Prostate gland (tissue), 2 donors: ENCODE data around the gene CREBZF. TPM values are rescaled to one million over a fixed set of nuclear protein-coding genes. Genes with fewer than 3 reads are reported as not detected.

Experiments
- DNase-seq: peaks from one replicate; pipeline ENCODE4 v3.0.0-alpha.2; 2019; ENCODE audit warnings: low spot score
- H3K27ac ChIP-seq, 2 donors: fragments of 200-600 bp; sonication (generic); 2 replicates each; pipeline ENCODE4 v1.5.1; 2017 to 2019
- H3K27me3 ChIP-seq: fragments of 200-600 bp; sonication (generic); replicated peaks from 2 replicates; pipeline ENCODE4 v1.5.1; 2019; ENCODE audit not compliant: insufficient read depth
- H3K36me3 ChIP-seq, 2 donors: fragments of 200-600 bp; sonication (generic); 1 replicate in 1 of 2; 2 replicates in 1 of 2; pipeline versions ENCODE4 v1.5.1 to v1.8.1; 2017 to 2019
- H3K4me1 ChIP-seq: fragments of 200-600 bp; sonication (generic); replicated peaks from 2 replicates; pipeline ENCODE4 v1.5.1; 2019
- H3K4me3 ChIP-seq, 2 donors: fragments of 200-600 bp; sonication (generic); 2 replicates each; pipeline ENCODE4 v1.5.1; 2017 to 2019
- H3K9me3 ChIP-seq: fragments of 200-600 bp; sonication (generic); 2 replicates; pipeline ENCODE4 v1.5.1; 2017
- POLR2A ChIP-seq: fragments of 450-650 bp; IDR thresholded peaks from one replicate; pipeline ENCODE4 v1.6.1; 2016; ENCODE audit warnings: antibody characterized with exemption, mild to moderate bottlenecking
- POLR2AphosphoS5 ChIP-seq: sonication (generic); formaldehyde crosslinking; IDR thresholded peaks from one replicate; pipeline ENCODE4 v1.6.1; 2017; ENCODE audit warnings: antibody characterized with exemption
- WGBS: methylation state at CpG from one replicate; pipeline ENCODE4 v1.1.5; 2018; 5-methylcytosine and 5-hydroxymethylcytosine counted together
- intact Hi-C: fragments of 100-400 bp; cut with DNase I; formaldehyde crosslinking; loops from one replicate; pipeline ENCODE4 v1.14.2; 2022
- total RNA-seq, 2 donors: library from RNA; depleted of rRNA; stranded (reverse); fragments of >200 nt; gene quantifications; one replicate each; pipeline ENCODE4 v1.1.0, GENCODE V29; 2016
- TF ChIP-seq, protein P1 (sequence below), 4 experiments: fragments of 200-600 bp in 2 of 4; fragments of 450-650 bp in 2 of 4; sonication (generic) in 2 of 4; IDR thresholded peaks; 1 replicate in 3 of 4; 2 replicates in 1 of 4; pipeline ENCODE4 v1.5.1; 2016 to 2019; ENCODE audit warnings: antibody characterized with exemption in 4 of 4, mild to moderate bottlenecking in 2 of 4, moderate library complexity in 2 of 4

CREBZF gene
- total RNA-seq, 2 donors from 2014 or later, result 50.2 to 89.5 TPM

DNA sequence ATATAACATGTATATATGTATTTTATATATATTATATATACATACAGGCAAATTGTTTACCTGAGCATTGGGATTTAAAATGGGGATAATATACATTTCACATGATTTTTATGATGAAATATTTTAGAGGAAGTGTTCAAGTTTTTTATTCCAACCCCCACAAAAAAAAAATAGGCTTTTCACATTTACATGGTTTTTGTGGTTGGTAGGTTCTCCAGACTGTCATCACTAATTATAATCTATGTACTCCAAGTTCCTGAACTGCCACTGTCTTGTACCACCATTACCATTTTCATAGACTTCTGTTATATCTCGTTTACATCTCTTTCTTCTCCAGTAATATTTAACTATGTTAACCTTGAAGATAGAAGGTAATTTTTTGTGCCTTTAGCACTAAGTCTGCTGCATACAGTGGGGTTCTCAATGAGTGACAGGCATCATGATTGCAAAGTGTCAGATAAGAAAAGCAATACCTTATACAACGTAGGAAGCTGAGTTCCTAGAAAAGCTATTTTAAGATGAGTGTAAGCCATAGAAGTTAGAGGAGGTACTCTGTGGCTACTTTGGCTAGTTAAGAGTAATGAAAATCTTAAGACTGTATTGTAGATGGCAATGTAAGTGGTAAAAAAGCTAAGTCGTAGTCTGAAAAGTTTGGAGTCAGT, 12.0 kb downstream of the CREBZF start:
- no peaks in the 10 kb centered on the region for H3K9me3 ChIP-seq
- TF ChIP-seq POLR2AphosphoS5 (no peak), POLR2A (no peak)
- TF ChIP-seq, protein P1, sequence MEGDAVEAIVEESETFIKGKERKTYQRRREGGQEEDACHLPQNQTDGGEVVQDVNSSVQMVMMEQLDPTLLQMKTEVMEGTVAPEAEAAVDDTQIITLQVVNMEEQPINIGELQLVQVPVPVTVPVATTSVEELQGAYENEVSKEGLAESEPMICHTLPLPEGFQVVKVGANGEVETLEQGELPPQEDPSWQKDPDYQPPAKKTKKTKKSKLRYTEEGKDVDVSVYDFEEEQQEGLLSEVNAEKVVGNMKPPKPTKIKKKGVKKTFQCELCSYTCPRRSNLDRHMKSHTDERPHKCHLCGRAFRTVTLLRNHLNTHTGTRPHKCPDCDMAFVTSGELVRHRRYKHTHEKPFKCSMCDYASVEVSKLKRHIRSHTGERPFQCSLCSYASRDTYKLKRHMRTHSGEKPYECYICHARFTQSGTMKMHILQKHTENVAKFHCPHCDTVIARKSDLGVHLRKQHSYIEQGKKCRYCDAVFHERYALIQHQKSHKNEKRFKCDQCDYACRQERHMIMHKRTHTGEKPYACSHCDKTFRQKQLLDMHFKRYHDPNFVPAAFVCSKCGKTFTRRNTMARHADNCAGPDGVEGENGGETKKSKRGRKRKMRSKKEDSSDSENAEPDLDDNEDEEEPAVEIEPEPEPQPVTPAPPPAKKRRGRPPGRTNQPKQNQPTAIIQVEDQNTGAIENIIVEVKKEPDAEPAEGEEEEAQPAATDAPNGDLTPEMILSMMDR (IDR thresholded peaks at IDR 0.05), result no peak
- DNase-seq, result no peak
- no peaks in the 10 kb centered on the region for H3K36me3 ChIP-seq
- 62% methylated on average over 3 of the region's 3 CpGs for WGBS
- no peak overlapping the region for H3K4me3 ChIP-seq
- intact Hi-C loops, result no loop called here
- H3K4me1 ChIP-seq, result no peaks in the 10 kb centered on the region
- H3K27me3 ChIP-seq, result no peaks in the 10 kb centered on the region
- H3K27ac ChIP-seq, result no peak overlapping the region

DNA sequence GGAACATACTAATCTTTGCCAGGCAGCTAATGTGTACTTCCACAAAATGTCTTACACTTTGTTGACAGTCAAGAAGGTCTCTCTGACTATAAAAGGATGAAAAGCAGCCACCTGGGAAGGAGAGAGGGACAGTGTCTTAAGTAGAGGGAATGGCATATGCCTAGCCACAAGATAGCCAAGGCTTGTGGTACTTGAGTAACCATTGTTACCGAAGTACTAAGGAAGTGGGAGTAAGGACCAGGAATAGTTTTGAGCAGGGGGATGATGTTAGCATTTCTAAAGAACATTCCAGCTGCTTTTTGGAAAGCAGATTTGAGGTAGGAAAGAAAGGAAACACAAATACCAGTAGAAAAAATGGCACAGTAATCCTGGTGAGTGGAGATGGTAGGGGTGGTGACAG, 13.8 kb downstream of the CREBZF start:
- Histone ChIP-seq H3K9me3 (no peaks in the 10 kb centered on the region), H3K27ac (no peak overlapping the region), H3K36me3 (no peaks in the 10 kb centered on the region), H3K4me3 (no peak overlapping the region), H3K4me1 (peaks cover 4% of the 10 kb centered on the region), H3K27me3 (no peaks in the 10 kb centered on the region)
- TF ChIP-seq, protein P1 (IDR thresholded peaks at IDR 0.05), result no peak
- no peak for TF ChIP-seq POLR2AphosphoS5
- TF ChIP-seq POLR2A, result no peak
- DNase-seq, result no peak
- WGBS, result 93% methylated on average over 1 of the region's 1 CpG
- intact Hi-C loops, result no loop called here

DNA sequence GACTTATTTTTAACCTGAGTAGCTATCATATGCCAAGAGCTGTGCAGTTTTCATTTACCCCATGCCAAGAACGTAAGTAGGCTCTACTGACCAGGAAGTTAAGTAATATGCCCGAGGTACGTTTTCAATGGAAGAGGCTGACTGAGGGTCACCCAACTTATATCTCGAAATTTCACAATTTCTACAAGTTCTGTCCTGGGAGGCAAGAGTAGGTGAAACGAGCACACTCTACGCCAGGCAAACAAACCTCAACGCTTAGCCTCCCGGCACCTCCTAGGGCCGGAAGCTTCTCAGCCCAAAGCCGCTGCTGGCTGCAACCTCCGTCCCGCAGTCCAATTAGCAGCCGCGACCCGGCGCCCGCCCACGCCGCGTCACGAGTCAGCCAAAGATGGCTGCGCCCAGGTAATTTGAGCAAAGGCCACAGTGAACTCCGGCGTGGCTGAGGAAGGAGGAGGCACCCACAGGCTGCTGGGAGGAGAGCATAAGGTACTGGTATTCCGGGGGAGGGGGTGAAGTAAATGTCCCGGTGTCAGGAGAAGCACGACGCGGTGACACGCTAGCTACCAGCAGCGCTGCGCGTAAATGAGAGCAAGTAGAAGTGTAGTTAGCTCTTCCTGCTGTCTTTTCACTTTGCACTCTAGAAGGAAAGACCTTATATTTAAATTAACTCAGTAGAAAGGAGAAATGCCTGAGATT, 17.2 kb downstream of the CREBZF start, which contains the start of gene TMEM126A:
TSS of gene TMEM126A (plus strand) at position 364 of the 696 bp plus-strand sequence. CDS start 2,289 bp downstream, outside the sequence.
- no peaks in the 10 kb centered on the region for H3K27me3 ChIP-seq
- peak; percentile 93 for TF ChIP-seq POLR2AphosphoS5
- TF ChIP-seq, protein P1 (IDR thresholded peaks at IDR 0.05), result peak in 2 of 4 experiments; percentile 14 to 23
- peak; percentile 79 for TF ChIP-seq POLR2A
- H3K4me3 ChIP-seq, result peak within 1 kb of the TSS; percentile 47 to 49
- peak within 1 kb of the TSS; percentile 75 to 76 for H3K27ac ChIP-seq
- H3K36me3 ChIP-seq, result no peaks in the 10 kb centered on the region
- DNase-seq, result peak; percentile 86
- peaks cover 4% of the 10 kb centered on the region for H3K4me1 ChIP-seq
- under 1% methylated on average over 33 of the region's 33 CpGs for WGBS
- intact Hi-C loops, result loop anchor here (2.0 kb wide), 1 partner anchor 19 kb away; the partner anchor contains the start of gene TMEM126B
- no peaks in the 10 kb centered on the region for H3K9me3 ChIP-seq

DNA sequence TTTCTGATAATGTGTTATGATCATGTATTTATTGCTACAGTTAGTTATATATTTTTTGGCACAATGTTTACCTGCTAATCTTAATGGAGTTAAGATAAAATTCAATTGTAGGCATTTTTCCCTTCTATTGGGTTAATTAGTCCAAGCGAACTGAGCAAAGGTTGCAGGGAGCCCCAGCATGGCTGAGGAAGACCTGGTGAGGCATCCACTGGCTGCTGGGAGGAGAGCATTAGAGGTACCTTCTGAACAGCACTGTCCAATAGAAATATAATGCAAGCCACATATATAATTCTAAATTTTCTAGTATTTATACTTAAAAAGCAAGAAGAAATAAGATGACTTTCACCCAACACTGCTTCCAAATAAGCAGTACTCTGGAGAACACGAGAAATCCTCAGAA, 17.9 kb downstream of the CREBZF start:
- WGBS, result 26% methylated on average over 2 of the region's 2 CpGs
- H3K4me1 ChIP-seq, result peaks cover 4% of the 10 kb centered on the region
- H3K36me3 ChIP-seq, result no peaks in the 10 kb centered on the region
- H3K27ac ChIP-seq, result peak overlapping the region; percentile 75 to 76
- TF ChIP-seq, protein P1 (IDR thresholded peaks at IDR 0.05), result no peak
- TF ChIP-seq POLR2AphosphoS5, result no peak
- no peak for TF ChIP-seq POLR2A
- intact Hi-C loops, result loop anchor here (2.0 kb wide), 1 partner anchor 18 kb away; the partner anchor contains the start of gene TMEM126B
- DNase-seq, result no peak
- no peaks in the 10 kb centered on the region for H3K9me3 ChIP-seq
- H3K4me3 ChIP-seq, result peak overlapping the region; percentile 47 to 49
- H3K27me3 ChIP-seq, result no peaks in the 10 kb centered on the region
